Spleen (tissue), 11 donors: ENCODE measurements around the gene LTB. TPM values are rescaled to one million over a fixed set of nuclear protein-coding genes. Genes with fewer than 3 reads are reported as not detected.

Experiments used
- DNase-seq: peaks from one replicate; pipeline ENCODE4 v3.0.0-alpha.2; 2020
- H3K27ac ChIP-seq, 8 donors: fragments of 200-600 bp; sonication (generic) in 7 of 8; 1 replicate in 4 of 8; 2 replicates in 4 of 8; pipeline versions ENCODE4 v1.5.0 to v1.8.0; 2016 to 2021; ENCODE audit warnings: inconsistent platforms in 4 of 8, mild to moderate bottlenecking in 4 of 8, moderate library complexity in 1 of 8
- H3K27me3 ChIP-seq, 7 donors: fragments of 200-600 bp; sonication (generic) in 6 of 7; replicated peaks in 1 of 7; 1 replicate in 4 of 7; 2 replicates in 3 of 7; pipeline versions ENCODE4 v1.5.0 to v1.8.0; 2016 to 2021; ENCODE audit warnings: inconsistent platforms in 3 of 7, mild to moderate bottlenecking in 1 of 7
- H3K36me3 ChIP-seq, 6 donors: fragments of 200-600 bp; sonication (generic) in 5 of 6; 1 replicate in 4 of 6; 2 replicates in 2 of 6; pipeline versions ENCODE4 v1.5.0 to v1.8.0; 2016 to 2021; ENCODE audit warnings: inconsistent platforms in 2 of 6
- H3K4me1 ChIP-seq, 6 donors: fragments of 200-600 bp; sonication (generic) in 5 of 6; 1 replicate in 3 of 6; 2 replicates in 3 of 6; pipeline versions ENCODE4 v1.5.0 to v1.8.0; 2016 to 2021; ENCODE audit warnings: inconsistent platforms in 3 of 6
- H3K4me3 ChIP-seq, 8 donors: fragments of 200-600 bp; sonication (generic) in 7 of 8; 1 replicate in 4 of 8; 2 replicates in 4 of 8; pipeline versions ENCODE4 v1.5.0 to v1.8.0; 2016 to 2021; ENCODE audit warnings: inconsistent platforms in 4 of 8, mild to moderate bottlenecking in 4 of 8, moderate library complexity in 2 of 8
- H3K9me3 ChIP-seq, 8 donors: fragments of 200-600 bp; sonication (generic) in 7 of 8; 1 replicate in 4 of 8; 2 replicates in 4 of 8; pipeline versions ENCODE4 v1.5.0 to v1.8.0; 2016 to 2021; ENCODE audit warnings: inconsistent platforms in 4 of 8
- POLR2A ChIP-seq, 3 donors: fragments of 450-650 bp; IDR thresholded peaks; one replicate each; pipeline ENCODE4 v1.5.1; 2017; ENCODE audit warnings: antibody characterized with exemption in 3 of 3, mild to moderate bottlenecking in 1 of 3
- POLR2AphosphoS5 ChIP-seq, 3 donors: sonication (generic); formaldehyde crosslinking; IDR thresholded peaks; one replicate each; pipeline ENCODE4 v1.5.1; 2017; ENCODE audit warnings: antibody characterized with exemption in 3 of 3
- WGBS, 5 donors: extraction: QIAGEN DNeasy Blood & Tissue Kit in 3 of 5; methylation state at CpG; one replicate each; pipeline versions ENCODE4 v1.1.5 to v1.1.7; 2013 to 2018; 5-methylcytosine and 5-hydroxymethylcytosine counted together
- intact Hi-C: fragments of 100-400 bp; cut with DNase I; formaldehyde crosslinking; loops from one replicate; pipeline ENCODE4 v1.15.0; 2023; ENCODE audit warnings: low total_unique reads
- polyA plus RNA-seq, 3 donors: library from polyadenylated mRNA; stranded (reverse); fragments of 200-250 nt; gene quantifications; one replicate each; pipeline ENCODE4 v1.2.1, GENCODE V29; 2013
- total RNA-seq, 7 donors: library from RNA; depleted of rRNA in 3 of 7; stranded (reverse); fragments of >200 nt in 3 of 7; fragmentation: NEBNext Ultra II Directional in 4 of 7; extraction: Animal tissue kit (Norgen Biotek cat#: 25700) in 4 of 7; gene quantifications; one replicate each; pipeline versions ENCODE4 v1.1.0 to v1.2.1, GENCODE V29; 2016 to 2021
- TF ChIP-seq, protein P1 (sequence below), 11 experiments: fragments of 200-600 bp in 7 of 11; fragments of 450-650 bp in 4 of 11; sonication (generic) in 4 of 11; IDR thresholded peaks in 8 of 11; conservative IDR thresholded peaks in 3 of 11; 1 replicate in 7 of 11; 2 replicates in 4 of 11; pipeline versions ENCODE4 v1.4.0 to v1.8.0; 2016 to 2021; ENCODE audit warnings: antibody characterized with exemption in 11 of 11, inconsistent platforms in 4 of 11, mild to moderate bottlenecking in 1 of 11
- donor health status: healthy with polysubstance abuse.
- donor health status: DM: no; HTN: no; CAD: no; lungs with moderate emphysema.
- donor health status: DM: no; HTN: no; CAD: no.
- donor health status: Bipolar disorder and iron deficiency.
- donor health status: healthy.
- donor health status: DM: no; HTN: no; CAD: no.
- donor health status: DM: yes; HTN: yes; CAD: no.

LTB gene
- total and polyA plus RNA-seq, 10 donors = 83.0 to 1,256 (median 226) TPM

DNA sequence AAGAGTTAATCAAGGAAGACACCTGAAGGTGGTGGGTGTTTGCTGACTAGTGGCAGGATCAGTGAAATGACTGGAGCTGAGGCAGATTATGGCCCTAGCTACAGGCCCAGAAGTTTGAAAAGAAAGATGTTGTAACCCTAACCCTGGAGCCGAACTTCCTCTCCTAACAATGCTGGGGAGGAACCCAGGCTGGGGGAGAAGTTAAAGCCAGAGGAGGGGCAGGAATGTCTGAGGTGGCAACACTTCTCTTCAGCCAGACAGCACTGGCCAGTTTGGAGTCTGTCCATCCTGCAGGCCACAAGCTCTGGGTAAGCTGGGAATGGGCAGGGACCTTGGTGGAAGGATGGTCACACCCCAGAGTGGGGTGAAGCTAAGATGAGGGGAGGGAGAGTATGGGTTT is 3.8 kb upstream of the LTB start, which contains the start of gene LST1:
TSS of gene LST1 (plus strand) at position 270 of the 400 bp plus-strand sequence. CDS start 1,023 bp downstream, outside the sequence.
- no peak for DNase-seq
- 0 to 19% (median 7%) methylated on average over 1 of the region's 1 CpG for WGBS, 5 donors
- Histone ChIP-seq H3K4me1 (peaks cover 55 to 96% (median 86%) of the 10 kb centered on the region in 6 donors), H3K36me3 (peaks cover 0 to 24% (median 2%) of the 10 kb centered on the region in 6 donors), H3K27ac (peak within 1 kb of the TSS; percentile 82 to 98 (median 96)), H3K27me3 (no peaks in the 10 kb centered on the region), H3K4me3 (peak within 1 kb of the TSS in 7 of 8 donors; percentile 23 to 64 (median 38)), H3K9me3 (no peaks in the 10 kb centered on the region)
- intact Hi-C loops = no loop called here
- TF ChIP-seq, protein P1, sequence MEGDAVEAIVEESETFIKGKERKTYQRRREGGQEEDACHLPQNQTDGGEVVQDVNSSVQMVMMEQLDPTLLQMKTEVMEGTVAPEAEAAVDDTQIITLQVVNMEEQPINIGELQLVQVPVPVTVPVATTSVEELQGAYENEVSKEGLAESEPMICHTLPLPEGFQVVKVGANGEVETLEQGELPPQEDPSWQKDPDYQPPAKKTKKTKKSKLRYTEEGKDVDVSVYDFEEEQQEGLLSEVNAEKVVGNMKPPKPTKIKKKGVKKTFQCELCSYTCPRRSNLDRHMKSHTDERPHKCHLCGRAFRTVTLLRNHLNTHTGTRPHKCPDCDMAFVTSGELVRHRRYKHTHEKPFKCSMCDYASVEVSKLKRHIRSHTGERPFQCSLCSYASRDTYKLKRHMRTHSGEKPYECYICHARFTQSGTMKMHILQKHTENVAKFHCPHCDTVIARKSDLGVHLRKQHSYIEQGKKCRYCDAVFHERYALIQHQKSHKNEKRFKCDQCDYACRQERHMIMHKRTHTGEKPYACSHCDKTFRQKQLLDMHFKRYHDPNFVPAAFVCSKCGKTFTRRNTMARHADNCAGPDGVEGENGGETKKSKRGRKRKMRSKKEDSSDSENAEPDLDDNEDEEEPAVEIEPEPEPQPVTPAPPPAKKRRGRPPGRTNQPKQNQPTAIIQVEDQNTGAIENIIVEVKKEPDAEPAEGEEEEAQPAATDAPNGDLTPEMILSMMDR (IDR thresholded peaks at IDR 0.05 in 8 of 11, conservative IDR thresholded peaks at IDR 0.05 in 3 of 11) = no peak
- TF ChIP-seq POLR2A (IDR thresholded peaks at IDR 0.05) = no peak
- no peak for TF ChIP-seq POLR2AphosphoS5 (IDR thresholded peaks at IDR 0.05)

DNA sequence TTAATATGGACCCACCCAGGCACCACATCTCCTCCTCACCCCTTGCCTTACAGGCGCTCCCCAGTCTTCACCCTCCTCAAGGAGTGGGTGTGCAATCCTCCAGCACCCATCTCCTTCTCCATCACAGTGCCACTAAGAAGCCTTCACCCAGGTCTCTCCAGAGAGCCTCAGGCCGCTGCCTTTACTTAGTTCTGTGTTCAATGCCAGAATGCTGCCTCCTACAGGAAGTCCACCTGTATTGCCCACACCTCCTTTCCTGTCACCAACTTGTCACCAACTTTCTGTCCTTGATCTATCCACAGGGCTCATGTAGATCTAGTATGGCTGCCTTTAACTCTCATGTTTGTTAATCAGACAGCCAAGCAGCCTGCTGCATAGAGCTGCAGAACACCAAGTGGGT is 3.3 kb upstream of the LTB start:
- intact Hi-C loops = no loop called here
- Histone ChIP-seq H3K4me3 (peak overlapping the region in 2 of 8 donors; percentile 33 to 64), H3K27ac (peak overlapping the region; percentile 82 to 98 (median 96)), H3K36me3 (peaks cover 0 to 20% (median 2%) of the 10 kb centered on the region in 6 donors), H3K9me3 (no peaks in the 10 kb centered on the region), H3K4me1 (peaks cover 55 to 94% (median 89%) of the 10 kb centered on the region in 6 donors), H3K27me3 (no peaks in the 10 kb centered on the region)
- no peak for TF ChIP-seq POLR2AphosphoS5 (IDR thresholded peaks at IDR 0.05)
- TF ChIP-seq, protein P1 (IDR thresholded peaks at IDR 0.05 in 8 of 11, conservative IDR thresholded peaks at IDR 0.05 in 3 of 11) = peak in 7 of 11 experiments; percentile 33 to 68 (median 54)
- WGBS, 5 donors = 54 to 67% (median 65%) methylated on average over 2 of the region's 2 CpGs
- DNase-seq = peak; percentile 83

DNA sequence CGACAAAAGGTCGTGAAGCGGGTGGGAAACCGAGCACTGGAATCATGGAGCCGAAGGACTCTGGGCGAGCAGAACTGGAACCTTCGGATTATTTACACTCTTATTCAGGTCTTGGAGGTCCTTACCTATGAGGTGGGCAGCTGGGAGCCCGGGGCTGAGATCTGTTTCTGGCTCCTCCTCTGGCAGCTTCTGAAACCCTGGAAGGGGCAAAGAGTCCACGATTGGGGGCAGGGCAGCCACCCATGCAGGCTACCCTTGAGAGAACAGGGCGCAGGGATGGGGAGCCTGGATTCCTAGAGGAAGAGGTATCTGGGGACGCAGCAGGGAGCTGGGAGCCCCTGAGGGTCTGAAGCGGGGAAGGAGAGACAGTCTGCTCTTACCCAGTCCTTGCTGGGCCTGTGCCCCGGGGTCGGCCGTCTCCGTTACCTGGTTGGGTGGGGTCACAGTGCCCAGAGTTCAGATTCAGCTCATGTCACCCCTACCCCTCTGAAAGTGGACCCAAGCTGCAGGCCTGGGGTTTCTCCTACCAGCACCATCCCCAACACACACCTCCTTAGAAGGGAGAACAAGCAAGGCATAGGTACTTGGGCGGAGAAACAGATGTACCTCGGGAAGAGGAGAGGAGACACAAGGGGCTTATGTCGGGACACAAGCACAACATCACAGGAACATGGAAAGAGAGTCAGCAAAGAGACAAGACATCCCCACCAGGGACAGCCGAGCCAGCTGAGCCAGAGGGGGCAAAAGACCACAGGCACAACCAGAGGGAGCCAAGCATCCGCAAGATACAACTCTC is 592 bp downstream of the LTB start:
- Histone ChIP-seq H3K27ac (peak overlapping the region; percentile 66 to 98 (median 96)), H3K4me3 (peak overlapping the region; percentile 61 to 97 (median 82)), H3K27me3 (no peaks in the 10 kb centered on the region), H3K36me3 (peaks cover 0 to 21% (median 1%) of the 10 kb centered on the region in 6 donors), H3K4me1 (peaks cover 62 to 94% (median 92%) of the 10 kb centered on the region in 6 donors), H3K9me3 (no peaks in the 10 kb centered on the region)
- 5 to 11% (median 7%) methylated on average over 18 to 21 of the region's 21 CpGs for whole genome bisulfite sequencing, 5 donors
- intact Hi-C loops = no loop called here
- peak; percentile 85 for DNase-seq
- TF ChIP-seq, protein P1 (IDR thresholded peaks at IDR 0.05 in 8 of 11, conservative IDR thresholded peaks at IDR 0.05 in 3 of 11) = no peak
- TF ChIP-seq POLR2A (IDR thresholded peaks at IDR 0.05) (no peak), POLR2AphosphoS5 (IDR thresholded peaks at IDR 0.05) (no peak)

DNA sequence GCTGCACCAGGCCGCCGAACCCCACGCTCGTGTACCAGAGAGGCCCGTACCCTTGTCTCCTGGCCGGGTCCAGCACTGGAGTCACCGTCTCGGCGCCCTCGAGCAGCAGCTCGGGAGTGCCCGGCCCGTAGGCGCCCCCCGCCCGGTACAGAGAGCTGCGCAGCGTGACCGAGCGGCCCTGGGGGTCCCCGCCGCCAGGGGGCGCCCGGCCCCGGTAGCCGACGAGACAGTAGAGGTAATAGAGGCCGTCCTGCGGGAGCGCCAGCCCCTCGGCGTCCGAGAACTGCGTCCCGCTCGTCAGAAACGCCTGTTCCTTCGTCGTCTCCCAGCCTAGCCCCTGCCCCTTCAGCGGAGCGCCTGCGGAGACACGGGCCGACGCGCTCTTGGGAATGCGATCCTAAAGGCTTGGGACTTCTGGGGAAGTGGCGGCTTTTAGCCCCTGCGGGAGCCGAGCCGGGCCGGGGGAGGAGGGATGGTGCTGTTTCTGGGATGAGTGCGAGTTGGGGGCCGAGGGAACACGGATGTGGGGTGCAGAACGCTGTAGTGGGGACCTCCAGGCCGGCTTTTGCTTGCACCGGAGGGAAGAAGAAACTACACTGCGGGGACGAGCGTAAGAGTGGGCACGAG is 1.3 kb downstream of the LTB start:
- 0 to 1% (median 0%) methylated on average over 30 to 62 of the region's 62 CpGs for WGBS, 5 donors
- intact Hi-C loops = no loop called here
- Histone ChIP-seq H3K4me3 (peak overlapping the region; percentile 61 to 97 (median 82)), H3K27me3 (no peaks in the 10 kb centered on the region), H3K36me3 (peaks cover 0 to 22% (median 1%) of the 10 kb centered on the region in 6 donors), H3K27ac (peak overlapping the region; percentile 66 to 98 (median 96)), H3K9me3 (no peaks in the 10 kb centered on the region), H3K4me1 (peaks cover 56 to 94% (median 91%) of the 10 kb centered on the region in 6 donors)
- peak; percentile 99 for DNase-seq
- TF ChIP-seq POLR2A (IDR thresholded peaks at IDR 0.05) = peak; percentile 29 to 43 (median 38)
- peak; percentile 85 to 94 (median 93) for TF ChIP-seq POLR2AphosphoS5 (IDR thresholded peaks at IDR 0.05)
- TF ChIP-seq, protein P1 (IDR thresholded peaks at IDR 0.05 in 8 of 11, conservative IDR thresholded peaks at IDR 0.05 in 3 of 11) = peak; percentile 92 to 100 (median 98)
